BLaER1 treated with 17β-estradiol and CSF1 and Interleukin-3, amounts not matched to agents 10 nM and 100 nM (cell line): ENCODE measurements around the gene JPH4.

Experiments used
- H3K27ac ChIP-seq, 11 experiments: shearing (Covaris generic); formaldehyde crosslinking; 2 replicates each; pipeline ENCODE4 v1.8.1; 2022
- H3K27me3 ChIP-seq, 11 experiments: shearing (Covaris generic); formaldehyde crosslinking; 2 replicates each; pipeline ENCODE4 v1.8.1; 2022
- H3K36me3 ChIP-seq, 11 experiments: shearing (Covaris generic); formaldehyde crosslinking; 2 replicates each; pipeline ENCODE4 v1.8.1; 2022
- H3K4me1 ChIP-seq, 10 experiments: shearing (Covaris generic); formaldehyde crosslinking; 2 replicates each; pipeline ENCODE4 v1.8.1; 2022
- H3K4me2 ChIP-seq, 11 experiments: shearing (Covaris generic); formaldehyde crosslinking; 2 replicates each; pipeline ENCODE4 v1.8.1; 2022
- H3K4me3 ChIP-seq, 10 experiments: shearing (Covaris generic); formaldehyde crosslinking; 2 replicates each; pipeline ENCODE4 v1.8.1; 2022
- H3K9ac ChIP-seq, 11 experiments: shearing (Covaris generic); formaldehyde crosslinking; 2 replicates each; pipeline ENCODE4 v1.8.1; 2022
- H3K9me3 ChIP-seq, 11 experiments: shearing (Covaris generic); formaldehyde crosslinking; replicated peaks in 1 of 11; 2 replicates each; pipeline ENCODE4 v1.8.1; 2022
- H4K20me1 ChIP-seq, 11 experiments: shearing (Covaris generic); formaldehyde crosslinking; 2 replicates each; pipeline ENCODE4 v1.8.1; 2022
- Cebpa-rat ChIP-seq, 11 experiments: shearing (Covaris generic); IDR thresholded peaks; 2 replicates each; pipeline ENCODE4 v1.8.1; 2022

JPH4 gene

GRCh38 chr14:23620177-23620702, 41.6 kb upstream of the JPH4 start:
- Histone ChIP-seq H3K36me3 (no peaks in the 10 kb centered on the region), H3K4me3 (no peak overlapping the region), H3K4me2 (no peak overlapping the region), H3K27ac (no peak overlapping the region), H4K20me1 (no peaks in the 10 kb centered on the region), H3K9ac (no peak overlapping the region), H3K27me3 (no peaks in the 10 kb centered on the region), H3K4me1 (peaks cover 0 to 13% (median 9%) of the 10 kb centered on the region in 10 experiments; a peak in 11 of 20 replicates), H3K9me3 (peaks cover 29 to 39% (median 33%) of the 10 kb centered on the region in 11 experiments)
- TF ChIP-seq Cebpa-rat (IDR thresholded peaks at IDR 0.05), result no peak

GRCh38 chr14:23618415-23618988, 39.9 kb upstream of the JPH4 start:
- peaks cover 0 to 18% (median 9%) of the 10 kb centered on the region in 10 experiments; a peak in 11 of 20 replicates for H3K4me1 ChIP-seq
- peaks cover 11 to 21% (median 16%) of the 10 kb centered on the region in 11 experiments for H3K9me3 ChIP-seq
- no peak overlapping the region for H3K27ac ChIP-seq
- H3K27me3 ChIP-seq, result no peaks in the 10 kb centered on the region
- no peaks in the 10 kb centered on the region for H4K20me1 ChIP-seq
- TF ChIP-seq Cebpa-rat (IDR thresholded peaks at IDR 0.05), result no peak
- H3K36me3 ChIP-seq, result no peaks in the 10 kb centered on the region
- H3K9ac ChIP-seq, result no peak overlapping the region
- H3K4me3 ChIP-seq, result no peak overlapping the region
- no peak overlapping the region for H3K4me2 ChIP-seq

GRCh38 chr14:23617539-23617938, 38.9 kb upstream of the JPH4 start:
- no peaks in the 10 kb centered on the region for H4K20me1 ChIP-seq
- no peak for TF ChIP-seq Cebpa-rat (IDR thresholded peaks at IDR 0.05)

GRCh38 chr14:23615856-23616255, 37.3 kb upstream of the JPH4 start:
- Histone ChIP-seq H3K9me3 (0 out of 22 replicates have a peak, but pooled peaks cover 0 to 3% (median 0%) of the 10 kb centered on the region in 11 experiments), H4K20me1 (no peaks in the 10 kb centered on the region), H3K4me3 (no peak overlapping the region), H3K36me3 (no peaks in the 10 kb centered on the region), H3K27me3 (no peaks in the 10 kb centered on the region), H3K27ac (no peak overlapping the region), H3K4me2 (peak overlapping the region in 5 of 11 experiments; percentile 18 to 78 (median 66); a peak in 9 of 22 replicates), H3K9ac (no peak overlapping the region), H3K4me1 (peaks cover 4 to 23% (median 15%) of the 10 kb centered on the region in 10 experiments)
- no peak for TF ChIP-seq Cebpa-rat (IDR thresholded peaks at IDR 0.05)

More at GRCh38 chr14:23617539-23617938, 38.9 kb upstream of the JPH4 start:
- Histone ChIP-seq H3K4me2 (no peak overlapping the region), H3K4me3 (no peak overlapping the region), H3K27me3 (no peaks in the 10 kb centered on the region), H3K27ac (no peak overlapping the region), H3K36me3 (no peaks in the 10 kb centered on the region), H3K9ac (no peak overlapping the region), H3K9me3 (peaks cover 2 to 12% (median 7%) of the 10 kb centered on the region in 11 experiments; a peak in 16 of 22 replicates), H3K4me1 (peaks cover 0 to 18% (median 9%) of the 10 kb centered on the region in 10 experiments; a peak in 11 of 20 replicates)

- no peak overlapping the region for H3K4me2 ChIP-seq
- H3K9me3 ChIP-seq, result peaks cover 4 to 9% (median 7%) of the 10 kb centered on the region in 11 experiments; a peak in 20 of 22 replicates
- TF ChIP-seq Cebpa-rat (IDR thresholded peaks at IDR 0.05), result no peak
- no peaks in the 10 kb centered on the region for H4K20me1 ChIP-seq
- peaks cover 19 to 35% (median 29%) of the 10 kb centered on the region in 10 experiments for H3K4me1 ChIP-seq
- no peaks in the 10 kb centered on the region for H3K27me3 ChIP-seq
- H3K9ac ChIP-seq, result no peak overlapping the region
- no peak overlapping the region for H3K4me3 ChIP-seq
- H3K36me3 ChIP-seq, result no peaks in the 10 kb centered on the region; a peak in 1 of 22 replicates
- no peak overlapping the region for H3K27ac ChIP-seq
Measured at GRCh38 chr14:23614395-23614828, 35.8 kb upstream of the JPH4 start.

GRCh38 chr14:23613242-23614070, 34.9 kb upstream of the JPH4 start:
- Histone ChIP-seq H4K20me1 (no peaks in the 10 kb centered on the region), H3K4me2 (no peak overlapping the region), H3K4me1 (peaks cover 19 to 35% (median 29%) of the 10 kb centered on the region in 10 experiments), H3K36me3 (no peaks in the 10 kb centered on the region; a peak in 1 of 22 replicates), H3K9me3 (peaks cover 12 to 19% (median 17%) of the 10 kb centered on the region in 11 experiments; a peak in 21 of 22 replicates), H3K27me3 (no peaks in the 10 kb centered on the region), H3K27ac (no peak overlapping the region), H3K9ac (no peak overlapping the region), H3K4me3 (no peak overlapping the region)
- no peak for TF ChIP-seq Cebpa-rat (IDR thresholded peaks at IDR 0.05)

GRCh38 chr14:23612802-23613201, 34.2 kb upstream of the JPH4 start:
- Histone ChIP-seq H3K36me3 (no peaks in the 10 kb centered on the region; a peak in 1 of 22 replicates), H3K4me3 (no peak overlapping the region), H3K4me1 (peaks cover 19 to 35% (median 29%) of the 10 kb centered on the region in 10 experiments), H4K20me1 (no peaks in the 10 kb centered on the region), H3K9ac (no peak overlapping the region), H3K27ac (no peak overlapping the region), H3K27me3 (no peaks in the 10 kb centered on the region), H3K9me3 (peaks cover 12 to 23% (median 19%) of the 10 kb centered on the region in 11 experiments; a peak in 21 of 22 replicates), H3K4me2 (no peak overlapping the region)
- TF ChIP-seq Cebpa-rat (IDR thresholded peaks at IDR 0.05), result no peak

- Histone ChIP-seq H3K9ac (no peak overlapping the region), H3K4me1 (peaks cover 19 to 35% (median 29%) of the 10 kb centered on the region in 10 experiments), H3K27ac (no peak overlapping the region), H3K27me3 (no peaks in the 10 kb centered on the region), H3K9me3 (peaks cover 12 to 27% (median 19%) of the 10 kb centered on the region in 11 experiments; a peak in 21 of 22 replicates), H3K4me2 (no peak overlapping the region), H4K20me1 (no peaks in the 10 kb centered on the region), H3K4me3 (no peak overlapping the region), H3K36me3 (no peaks in the 10 kb centered on the region; a peak in 1 of 22 replicates)
- no peak for TF ChIP-seq Cebpa-rat (IDR thresholded peaks at IDR 0.05)
Measured at GRCh38 chr14:23612354-23612732, 33.8 kb upstream of the JPH4 start.

GRCh38 chr14:23610815-23611289, 32.3 kb upstream of the JPH4 start:
- Histone ChIP-seq H3K9me3 (peaks cover 12 to 28% (median 19%) of the 10 kb centered on the region in 11 experiments; a peak in 21 of 22 replicates), H3K27me3 (no peaks in the 10 kb centered on the region), H3K4me1 (peaks cover 18 to 33% (median 25%) of the 10 kb centered on the region in 10 experiments), H3K36me3 (no peaks in the 10 kb centered on the region; a peak in 1 of 22 replicates), H3K4me3 (no peak overlapping the region), H3K4me2 (peak overlapping the region; percentile 36 to 80 (median 62); a peak in 21 of 22 replicates), H3K27ac (peak overlapping the region in 7 of 11 experiments; percentile 20 to 61 (median 52); a peak in 12 of 22 replicates), H3K9ac (peak overlapping the region in 1 of 11 experiments; percentile 25; a peak in 1 of 22 replicates), H4K20me1 (no peaks in the 10 kb centered on the region)
- TF ChIP-seq Cebpa-rat (IDR thresholded peaks at IDR 0.05), result no peak
